OCI-LY7 (cell line): Measurements from ENCODE around the gene PUDP. TPM values are rescaled to one million over a fixed set of nuclear protein-coding genes. Genes with fewer than 3 reads are reported as not detected.

Source experiments
- BruUV-seq: library from RNA; stranded (reverse); fragments of 400-500 nt; replicated peaks from 2 replicates; lab custom pipeline; 2021; lab: Mats Ljungman, UMichigan
- CTCF ChIA-PET: fragments of 300-600 bp; sonication (Branson Sonifier 250); formaldehyde crosslinking; loops from one replicate; lab custom pipeline; 2022; ENCODE audit warnings: antibody characterized with exemption; ENCODE audit not compliant: unreplicated experiment; lab: Charles Lee
- POLR2A ChIA-PET: fragments of 300-600 bp; sonication (Branson Sonifier 250); formaldehyde crosslinking; loops from one replicate; lab custom pipeline; 2022; ENCODE audit warnings: antibody characterized with exemption; lab: Charles Lee
- DNase-seq: peaks from one replicate; pipeline ENCODE4 v3.0.0-alpha.2; 2015; ENCODE audit warnings: low spot score
- H2AFZ ChIP-seq: fragments of 200-600 bp; sonication (generic), shearing (Covaris generic); 2 replicates; pipeline ENCODE4 v1.6.1; 2014; ENCODE audit warnings: mild to moderate bottlenecking, antibody characterized with exemption, low read length, moderate library complexity
- H3K27ac ChIP-seq: fragments of 200-600 bp; sonication (generic); 2 replicates; pipeline ENCODE4 v1.5.1; 2014; ENCODE audit warnings: mixed run types, low read depth, mild to moderate bottlenecking, moderate library complexity, low read length, inconsistent platforms; ENCODE audit not compliant: poor library complexity, severe bottlenecking
- H3K36me3 ChIP-seq: fragments of 200-600 bp; sonication (generic); 2 replicates; pipeline ENCODE4 v1.6.1; 2014; ENCODE audit warnings: mild to moderate bottlenecking, antibody characterized with exemption, low read length, moderate library complexity, mixed read lengths; ENCODE audit not compliant: insufficient read depth
- H3K4me1 ChIP-seq: fragments of 200-600 bp; sonication (generic); 2 replicates; pipeline ENCODE4 v1.5.1; 2014; ENCODE audit warnings: mild to moderate bottlenecking, low read length; ENCODE audit not compliant: insufficient read depth, poor library complexity, severe bottlenecking
- H3K4me2 ChIP-seq: fragments of 200-600 bp; sonication (generic); 2 replicates; pipeline ENCODE4 v1.6.1; 2014; ENCODE audit warnings: mild to moderate bottlenecking, low read length
- H3K4me3 ChIP-seq: fragments of 200-600 bp; sonication (generic); 2 replicates; pipeline ENCODE4 v1.5.1; 2014; ENCODE audit warnings: mild to moderate bottlenecking, low read depth, low read length; ENCODE audit not compliant: poor library complexity, severe bottlenecking
- H3K79me2 ChIP-seq: fragments of 200-600 bp; sonication (generic); 2 replicates; pipeline ENCODE4 v1.6.1; 2016; ENCODE audit warnings: low read depth, mild to moderate bottlenecking, low read length, moderate library complexity, mixed read lengths; ENCODE audit not compliant: insufficient read depth
- H3K9me2 ChIP-seq: fragments of 200-600 bp; sonication (generic); 2 replicates; pipeline ENCODE4 v1.6.1; 2016; ENCODE audit warnings: mild to moderate bottlenecking, low read length, mixed read lengths; ENCODE audit not compliant: insufficient read depth
- H3K9me3 ChIP-seq: fragments of 200-600 bp; sonication (generic); 2 replicates; pipeline ENCODE4 v1.6.1; 2014; ENCODE audit warnings: mild to moderate bottlenecking, mixed run types, low read length, mixed read lengths
- H4K20me1 ChIP-seq: fragments of 200-600 bp; sonication (generic); 2 replicates; pipeline ENCODE4 v1.6.1; 2014; ENCODE audit warnings: mild to moderate bottlenecking, antibody characterized with exemption, low read length, moderate library complexity, mixed read lengths; ENCODE audit not compliant: insufficient read depth
- CTCF ChIP-seq: fragments of 200-600 bp; sonication (generic); conservative IDR thresholded peaks from 2 replicates; pipeline ENCODE4 v1.5.1; 2014; ENCODE audit warnings: mild to moderate bottlenecking, antibody characterized with exemption, low read length, moderate library complexity, mixed read lengths
- EZH2phosphoT487 ChIP-seq: fragments of 200-600 bp; sonication (generic); IDR thresholded peaks from 2 replicates; pipeline ENCODE4 v1.6.1; 2018; ENCODE audit warnings: low read depth, borderline replicate concordance, mild to moderate bottlenecking, mixed run types, antibody characterized with exemption, low read length, moderate library complexity, mixed read lengths
- intact Hi-C: fragments of 100-400 bp; cut with micrococcal nuclease; formaldehyde crosslinking; loops from one replicate; pipeline ENCODE4 v1.10.0; 2022; ENCODE audit not compliant: unreplicated experiment
- total RNA-seq, 2 experiments: library from RNA; depleted of rRNA in 1 of 2; stranded (reverse); fragments of >200 nt in 1 of 2; shearing (Covaris generic) in 1 of 2; gene quantifications; 2 replicates each; pipeline ENCODE4 v1.2.3, GENCODE V29; 2014 to 2022

Gene PUDP
- total RNA-seq, 2 experiments from 2014 or later, result 8.8 to 25.7 TPM

GRCh38 chrX:7069556-7069955 lies 78.4 kb downstream of the PUDP start:
- H3K79me2 ChIP-seq, result no peaks in the 10 kb centered on the region
- no TSS peak for BruUV-seq
- no peak overlapping the region for H2AFZ ChIP-seq
- DNase-seq, result no peak
- H3K4me3 ChIP-seq, result no peak overlapping the region
- H3K9me3 ChIP-seq, result no peaks in the 10 kb centered on the region
- no peak for TF ChIP-seq EZH2phosphoT487
- TF ChIP-seq CTCF, result no peak
- H4K20me1 ChIP-seq, result no peaks in the 10 kb centered on the region
- H3K9me2 ChIP-seq, result no peaks in the 10 kb centered on the region
- H3K36me3 ChIP-seq, result peaks cover 26% of the 10 kb centered on the region
- intact Hi-C loops, result no loop called here
- no peak overlapping the region for H3K27ac ChIP-seq
- H3K4me2 ChIP-seq, result no peak overlapping the region; the same call in 1 of the 2 replicates
- H3K4me1 ChIP-seq, result peaks cover 12% of the 10 kb centered on the region
- CTCF ChIA-PET, result no interaction called here
- POLR2A ChIA-PET, result no interaction called here

GRCh38 chrX:7068939-7069367 lies 79.0 kb downstream of the PUDP start:
- ChIA-PET POLR2A (interaction anchor here (0.9 kb wide), 1 partner anchor 11 kb away, joined by 3 read pairs; no protein-coding TSS in a partner anchor), CTCF (no interaction called here)
- BruUV-seq, result no TSS peak
- TF ChIP-seq EZH2phosphoT487, result no peak
- peak; percentile 51 for TF ChIP-seq CTCF
- Histone ChIP-seq H3K79me2 (no peaks in the 10 kb centered on the region), H3K9me3 (no peaks in the 10 kb centered on the region), H4K20me1 (no peaks in the 10 kb centered on the region), H2AFZ (no peak overlapping the region), H3K9me2 (no peaks in the 10 kb centered on the region), H3K36me3 (peaks cover 23% of the 10 kb centered on the region), H3K4me2 (peak overlapping the region; percentile 34; the same call in 1 of the 2 replicates), H3K27ac (no peak overlapping the region), H3K4me3 (no peak overlapping the region), H3K4me1 (peaks cover 12% of the 10 kb centered on the region)
- intact Hi-C loops, result no loop called here
- peak; percentile 42 for DNase-seq

- no peak overlapping the region for H2AFZ ChIP-seq
- DNase-seq, result no peak
- BruUV-seq, result no TSS peak
- H3K4me3 ChIP-seq, result no peak overlapping the region
- CTCF ChIA-PET, result no interaction called here
- peaks cover 12% of the 10 kb centered on the region for H3K4me1 ChIP-seq
- POLR2A ChIA-PET, result no interaction called here
- no peak for TF ChIP-seq CTCF
- no peak for TF ChIP-seq EZH2phosphoT487
- H3K9me2 ChIP-seq, result no peaks in the 10 kb centered on the region
- H3K9me3 ChIP-seq, result no peaks in the 10 kb centered on the region
- no peaks in the 10 kb centered on the region for H4K20me1 ChIP-seq
- intact Hi-C loops, result no loop called here
- H3K4me2 ChIP-seq, result no peak overlapping the region
- H3K36me3 ChIP-seq, result peaks cover 21% of the 10 kb centered on the region
- no peaks in the 10 kb centered on the region for H3K79me2 ChIP-seq
- no peak overlapping the region for H3K27ac ChIP-seq
These were observed 80.7 kb downstream of the PUDP start for GRCh38 chrX:7067256-7067655.
